ENCODE data around the gene GSTA3. TPM values are rescaled to one million over a fixed set of nuclear protein-coding genes. Genes with fewer than 3 reads are reported as not detected.
"Not testable (repeated sequence)": the region's sequence is repeated elsewhere in the genome, so short reads cannot be mapped to it uniquely, and the experiment has no call there.

GSTA3 gene
- total and polyA plus RNA-seq, 4 donors, result 1.1 to 5.8 (median 2.4) TPM

GRCh38 chr6:52953911-52954839 lies 44.7 kb upstream of the GSTA3 start:
- Histone ChIP-seq H3K27ac (ENCODE audit: low read depth in 1 of 2, low read length in 1 of 2) (no peak overlapping the region), H3K4me3 (no peak overlapping the region), H3K4me1 (ENCODE audit: control insufficient read depth in 5 of 5, insufficient read depth in 5 of 5, low read length in 5 of 5) (no peaks in the 10 kb centered on the region), H3K9ac (ENCODE audit: insufficient read depth in 1 of 2, low read length in 2 of 2) (no peak overlapping the region), H3K9me3 (ENCODE audit: control insufficient read depth in 4 of 4, insufficient read depth in 3 of 4, low read length in 3 of 4) (no peaks in the 10 kb centered on the region), H3K36me3 (ENCODE audit: control insufficient read depth in 4 of 4, insufficient read depth in 4 of 4, low read length in 4 of 4) (no peaks in the 10 kb centered on the region), H3K27me3 (ENCODE audit: control insufficient read depth in 3 of 3, insufficient read depth in 3 of 3, low read length in 2 of 3) (no peaks in the 10 kb centered on the region)
- DNase-seq (no peak), ATAC-seq (ENCODE audit: insufficient read depth, low FRiP score) (no peak)
- 77 to 82% methylated on average over 6 of the region's 6 CpGs for WGBS, 2 donors
- TF ChIP-seq CTCF (IDR thresholded peaks at IDR 0.05; ENCODE audit: control extremely low read depth, extremely low read depth), result no peak

DNA sequence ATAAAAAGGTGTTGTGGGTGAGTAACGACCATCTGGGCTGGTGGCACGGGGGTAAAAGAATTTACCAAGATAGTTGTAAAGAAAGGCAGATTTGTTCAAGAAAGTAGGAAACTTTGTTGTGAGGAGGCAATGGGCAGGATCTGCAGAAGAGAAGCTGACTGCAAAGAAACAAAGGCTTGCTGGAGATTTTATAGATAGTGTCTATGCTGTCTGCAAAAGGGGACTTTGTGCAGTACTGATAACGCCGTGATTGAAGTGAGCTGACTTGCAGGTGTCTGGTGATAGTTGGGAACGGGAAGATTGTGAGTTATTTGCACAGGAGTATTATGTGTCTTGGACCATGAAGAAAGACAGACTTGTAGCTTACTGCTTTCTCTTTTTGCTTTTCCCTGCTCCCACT lies 36.8 kb upstream of the GSTA3 start:
- Histone ChIP-seq H3K27me3 (ENCODE audit: control insufficient read depth in 3 of 3, insufficient read depth in 3 of 3, low read length in 2 of 3) (no peaks in the 10 kb centered on the region), H3K36me3 (ENCODE audit: control insufficient read depth in 4 of 4, insufficient read depth in 4 of 4, low read length in 4 of 4) (no peaks in the 10 kb centered on the region), H3K27ac (ENCODE audit: low read depth in 1 of 2, low read length in 1 of 2) (no peak overlapping the region), H3K4me3 (no peak overlapping the region), H3K9me3 (ENCODE audit: control insufficient read depth in 4 of 4, insufficient read depth in 3 of 4, low read length in 3 of 4) (no peaks in the 10 kb centered on the region), H3K9ac (ENCODE audit: insufficient read depth in 1 of 2, low read length in 2 of 2) (no peak overlapping the region), H3K4me1 (ENCODE audit: control insufficient read depth in 5 of 5, insufficient read depth in 5 of 5, low read length in 5 of 5) (peaks cover 0 to 4% (median 0%) of the 10 kb centered on the region in 5 donors)
- DNase-seq, result no peak
- TF ChIP-seq CTCF (IDR thresholded peaks at IDR 0.05; ENCODE audit: control extremely low read depth, extremely low read depth), result no peak
- no peak for ATAC-seq (ENCODE audit: insufficient read depth, low FRiP score)
- WGBS, 2 donors, result 25 to 33% methylated on average over 5 of the region's 5 CpGs

DNA sequence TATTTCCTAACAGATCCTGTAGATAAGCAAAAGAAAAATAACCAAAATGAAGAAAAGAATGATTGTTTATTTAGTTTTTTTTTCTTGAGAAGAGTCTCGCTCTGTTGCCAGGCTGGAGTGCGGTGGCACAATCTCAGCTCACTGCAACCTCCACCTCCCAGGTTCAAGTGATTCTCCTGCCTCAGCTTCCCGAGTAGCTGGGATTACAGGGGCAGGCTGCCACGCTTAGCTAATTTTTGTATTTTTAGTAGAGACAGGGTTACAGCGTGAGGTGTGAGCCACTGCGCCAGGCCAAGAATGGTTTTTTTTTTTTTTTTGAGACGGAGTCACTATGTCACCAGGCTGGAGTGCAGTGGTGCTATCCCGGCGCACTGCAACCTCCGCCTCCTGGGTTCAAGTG lies 33.3 kb upstream of the GSTA3 start:
- H3K4me3 ChIP-seq; DNase-seq; H3K9ac ChIP-seq (ENCODE audit: insufficient read depth in 1 of 2, low read length in 2 of 2); H3K9me3 ChIP-seq (ENCODE audit: control insufficient read depth in 4 of 4, insufficient read depth in 3 of 4, low read length in 3 of 4); ATAC-seq (ENCODE audit: insufficient read depth, low FRiP score); H3K4me1 ChIP-seq (ENCODE audit: control insufficient read depth in 5 of 5, insufficient read depth in 5 of 5, low read length in 5 of 5); H3K27me3 ChIP-seq (ENCODE audit: control insufficient read depth in 3 of 3, insufficient read depth in 3 of 3, low read length in 2 of 3); H3K36me3 ChIP-seq (ENCODE audit: control insufficient read depth in 4 of 4, insufficient read depth in 4 of 4, low read length in 4 of 4); H3K27ac ChIP-seq (ENCODE audit: low read depth in 1 of 2, low read length in 1 of 2): not testable (repeated sequence)
- 89 to 91% methylated on average over 10 of the region's 10 CpGs for WGBS, 2 donors

DNA sequence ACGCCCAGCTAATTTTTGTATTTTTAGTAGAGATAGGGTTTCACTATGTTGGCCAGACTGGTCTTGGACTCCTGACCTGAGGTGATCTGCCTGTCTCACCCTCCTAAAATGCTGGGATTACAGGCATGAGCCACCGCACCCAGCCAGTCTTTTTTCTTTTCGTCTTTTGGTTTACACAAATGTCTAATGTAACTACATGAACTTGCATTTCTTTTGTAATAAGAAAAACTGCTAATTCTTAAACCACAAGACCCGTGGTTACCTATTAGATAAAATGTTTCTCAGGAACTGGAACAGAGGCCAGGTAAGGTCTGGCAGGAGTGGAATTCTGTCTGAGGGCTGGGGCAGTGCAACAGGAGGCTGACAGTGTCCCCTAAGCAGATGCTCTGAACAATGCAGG lies 32.7 kb upstream of the GSTA3 start:
- Histone ChIP-seq H3K9ac (ENCODE audit: insufficient read depth in 1 of 2, low read length in 2 of 2) (no peak overlapping the region), H3K27ac (ENCODE audit: low read depth in 1 of 2, low read length in 1 of 2) (no peak overlapping the region), H3K27me3 (ENCODE audit: control insufficient read depth in 3 of 3, insufficient read depth in 3 of 3, low read length in 2 of 3) (no peaks in the 10 kb centered on the region), H3K9me3 (ENCODE audit: control insufficient read depth in 4 of 4, insufficient read depth in 3 of 4, low read length in 3 of 4) (no peaks in the 10 kb centered on the region), H3K4me1 (ENCODE audit: control insufficient read depth in 5 of 5, insufficient read depth in 5 of 5, low read length in 5 of 5) (peaks cover 0 to 4% (median 0%) of the 10 kb centered on the region in 5 donors), H3K36me3 (ENCODE audit: control insufficient read depth in 4 of 4, insufficient read depth in 4 of 4, low read length in 4 of 4) (no peaks in the 10 kb centered on the region), H3K4me3 (no peak overlapping the region)
- 80% methylated on average over 4 of the region's 4 CpGs for WGBS, 2 donors
- DNase-seq (no peak), ATAC-seq (ENCODE audit: insufficient read depth, low FRiP score) (no peak)
- no peak for TF ChIP-seq CTCF (IDR thresholded peaks at IDR 0.05; ENCODE audit: control extremely low read depth, extremely low read depth)
